ENCODE data around the gene CLCN2.

Gene CLCN2

DNA sequence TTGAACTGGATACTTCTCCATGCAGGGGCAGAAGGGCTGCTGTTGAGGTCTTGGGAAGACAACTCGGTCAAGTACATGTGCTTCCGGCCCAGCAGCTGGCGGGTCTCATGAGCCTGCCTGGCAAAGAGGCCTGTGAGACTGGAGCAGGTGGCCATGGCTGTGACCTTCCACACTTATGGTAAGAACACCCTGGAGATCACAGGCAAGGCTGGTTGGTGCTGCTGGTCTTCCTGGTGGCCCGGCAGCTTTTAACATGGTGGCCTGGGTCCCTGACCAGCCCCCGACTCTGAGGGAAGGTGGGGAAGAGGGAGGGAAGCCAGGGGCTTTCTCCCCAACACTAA, 33.9 kb upstream of the CLCN2 start:
- Mint-ChIP-seq H3K27me3 (ENCODE audit: low read depth) (peaks cover 25% of the 10 kb centered on the region), H3K4me3 (no peak overlapping the region), H3K4me1 (peaks cover 5% of the 10 kb centered on the region), H3K9me3 (no peaks in the 10 kb centered on the region), H3K27ac (no peak overlapping the region), H3K36me3 (ENCODE audit: low read depth) (no peaks in the 10 kb centered on the region)
- TF ChIP-seq CTCF (IDR thresholded peaks at IDR 0.05; ENCODE audit: unreplicated experiment in 3 of 3) = no peak

GRCh38 chr3:184391266-184391665, 29.9 kb upstream of the CLCN2 start:
- Mint-ChIP-seq H3K4me1 (peaks cover 5% of the 10 kb centered on the region), H3K27me3 (ENCODE audit: low read depth) (peaks cover 9% of the 10 kb centered on the region), H3K9me3 (no peaks in the 10 kb centered on the region), H3K4me3 (no peak overlapping the region), H3K27ac (peak overlapping the region in 1 of 3 experiments; percentile 2), H3K36me3 (ENCODE audit: low read depth) (no peaks in the 10 kb centered on the region)
- TF ChIP-seq CTCF (IDR thresholded peaks at IDR 0.05; ENCODE audit: unreplicated experiment in 3 of 3) = no peak

- no peak overlapping the region for H3K27ac Mint-ChIP-seq
- H3K9me3 Mint-ChIP-seq = no peaks in the 10 kb centered on the region
- TF ChIP-seq CTCF (IDR thresholded peaks at IDR 0.05; ENCODE audit: unreplicated experiment in 3 of 3) = no peak
- H3K4me1 Mint-ChIP-seq = peaks cover under 1% of the 10 kb centered on the region
- peaks cover 4% of the 10 kb centered on the region for H3K27me3 Mint-ChIP-seq (ENCODE audit: low read depth)
- H3K36me3 Mint-ChIP-seq (ENCODE audit: low read depth) = no peaks in the 10 kb centered on the region
- no peak overlapping the region for H3K4me3 Mint-ChIP-seq
These were observed 28.6 kb upstream of the CLCN2 start for GRCh38 chr3:184389935-184390528.

- Mint-ChIP-seq H3K9me3 (no peaks in the 10 kb centered on the region), H3K4me1 (no peaks in the 10 kb centered on the region), H3K36me3 (ENCODE audit: low read depth) (no peaks in the 10 kb centered on the region), H3K27me3 (ENCODE audit: low read depth) (peaks cover 4% of the 10 kb centered on the region), H3K4me3 (no peak overlapping the region), H3K27ac (no peak overlapping the region)
- no peak for TF ChIP-seq CTCF (IDR thresholded peaks at IDR 0.05; ENCODE audit: unreplicated experiment in 3 of 3)
These were observed 28.0 kb upstream of the CLCN2 start for GRCh38 chr3:184389384-184389783.

DNA sequence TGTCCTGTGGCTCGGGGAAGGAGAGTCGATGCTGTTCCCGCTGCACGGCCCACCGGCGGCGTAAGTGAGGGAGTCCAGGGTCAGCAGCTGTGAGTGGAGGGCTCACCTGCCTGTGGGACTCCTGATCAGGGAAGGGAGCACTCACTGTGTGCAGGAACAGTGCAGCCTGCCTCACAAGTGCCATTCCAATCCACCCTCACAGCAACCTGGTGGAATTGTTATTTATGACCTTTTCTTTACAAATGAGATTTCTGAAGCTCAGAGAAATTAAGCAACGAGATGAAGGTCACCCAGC, 27.5 kb upstream of the CLCN2 start:
- no peaks in the 10 kb centered on the region for H3K9me3 Mint-ChIP-seq
- H3K27me3 Mint-ChIP-seq (ENCODE audit: low read depth) = peaks cover 8% of the 10 kb centered on the region
- TF ChIP-seq CTCF (IDR thresholded peaks at IDR 0.05; ENCODE audit: unreplicated experiment in 3 of 3) = no peak
- H3K4me1 Mint-ChIP-seq = no peaks in the 10 kb centered on the region
- no peak overlapping the region for H3K27ac Mint-ChIP-seq
- H3K4me3 Mint-ChIP-seq = no peak overlapping the region
- H3K36me3 Mint-ChIP-seq (ENCODE audit: low read depth) = no peaks in the 10 kb centered on the region

DNA sequence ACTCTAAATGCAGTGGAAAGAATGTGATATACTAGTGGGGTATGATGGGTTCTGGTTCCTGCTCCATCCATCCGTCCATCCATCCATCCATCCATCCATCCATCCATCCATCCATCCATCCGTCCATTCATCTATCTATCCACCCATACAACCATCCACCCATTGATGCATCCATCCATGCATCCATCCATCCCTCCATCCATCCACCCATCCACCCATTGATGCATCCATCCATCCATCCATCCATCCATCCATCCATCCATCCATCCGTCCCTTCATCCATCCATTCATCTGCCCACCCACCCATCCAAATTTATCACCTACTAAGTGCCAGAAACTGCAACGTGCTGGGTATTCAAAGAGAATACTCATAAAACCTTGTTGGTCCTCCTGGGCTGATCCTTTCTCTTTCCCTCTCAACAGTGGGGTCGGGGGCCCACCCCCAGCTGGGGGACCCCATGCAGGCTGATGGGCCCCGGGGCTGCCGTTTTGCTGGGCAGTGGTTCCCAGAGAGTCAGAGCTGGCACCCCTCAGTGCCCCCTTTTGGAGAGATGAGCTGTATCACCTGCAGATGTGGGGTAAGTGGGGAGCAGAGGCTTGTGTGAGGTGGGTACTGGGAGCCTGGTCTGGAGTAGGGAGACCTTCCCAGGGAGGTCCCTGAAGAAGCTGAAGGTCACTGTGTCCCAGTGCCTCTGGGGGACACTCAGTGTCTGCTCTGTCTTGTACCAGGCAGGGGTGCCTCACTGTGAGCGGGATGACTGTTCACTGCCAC, 26.9 kb upstream of the CLCN2 start:
- no peaks in the 10 kb centered on the region for H3K4me1 Mint-ChIP-seq
- TF ChIP-seq CTCF (IDR thresholded peaks at IDR 0.05; ENCODE audit: unreplicated experiment in 3 of 3) = no peak
- H3K9me3 Mint-ChIP-seq = no peaks in the 10 kb centered on the region
- H3K36me3 Mint-ChIP-seq (ENCODE audit: low read depth) = no peaks in the 10 kb centered on the region
- H3K27me3 Mint-ChIP-seq (ENCODE audit: low read depth) = peaks cover 8% of the 10 kb centered on the region
- H3K27ac Mint-ChIP-seq = no peak overlapping the region
- H3K4me3 Mint-ChIP-seq = no peak overlapping the region

All from nephron (organoid).